Measurements from ENCODE around the gene NDUFS7.
"Not testable (repeated sequence)": the region's sequence is repeated elsewhere in the genome, so short reads cannot be mapped to it uniquely, and the experiment has no call there.

NDUFS7 gene

DNA sequence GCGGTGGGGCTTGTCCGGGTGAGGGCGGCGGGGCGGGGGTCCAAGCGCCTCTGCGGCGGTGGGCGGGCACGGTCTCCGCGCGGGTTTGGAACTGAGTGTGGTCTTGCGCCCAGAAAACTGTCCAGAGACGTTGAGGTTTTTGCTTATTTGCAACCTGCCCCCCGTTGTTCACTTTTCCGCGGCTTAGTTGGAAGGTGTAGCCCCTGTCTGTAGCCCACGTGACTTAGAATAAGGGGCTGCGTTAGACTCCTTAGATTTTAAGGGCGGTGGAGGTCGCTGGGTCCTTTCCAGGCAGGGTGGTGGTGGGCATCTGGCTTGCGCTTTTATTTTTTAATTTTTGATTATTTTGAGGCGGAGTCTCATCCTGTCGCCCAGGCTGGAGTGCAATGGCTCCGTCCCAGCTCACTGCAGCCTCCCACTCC is 55.2 kb downstream of the NDUFS7 start:
- peaks cover 10% of the 10 kb centered on the region for H3K4me1 ChIP-seq (ENCODE audit: control insufficient read depth, insufficient read depth, low read length)
- H3K9ac ChIP-seq (ENCODE audit: low read length): peak overlapping the region; percentile 90
- no peaks in the 10 kb centered on the region for H3K27me3 ChIP-seq (ENCODE audit: control insufficient read depth, insufficient read depth, low read length)
- H3K4me3 ChIP-seq (ENCODE audit: low read length): peak overlapping the region; percentile 72
- H3K36me3 ChIP-seq (ENCODE audit: control insufficient read depth, insufficient read depth, low read length): peaks cover 17% of the 10 kb centered on the region
- no peaks in the 10 kb centered on the region for H3K9me3 ChIP-seq (ENCODE audit: control insufficient read depth, low read length)

DNA sequence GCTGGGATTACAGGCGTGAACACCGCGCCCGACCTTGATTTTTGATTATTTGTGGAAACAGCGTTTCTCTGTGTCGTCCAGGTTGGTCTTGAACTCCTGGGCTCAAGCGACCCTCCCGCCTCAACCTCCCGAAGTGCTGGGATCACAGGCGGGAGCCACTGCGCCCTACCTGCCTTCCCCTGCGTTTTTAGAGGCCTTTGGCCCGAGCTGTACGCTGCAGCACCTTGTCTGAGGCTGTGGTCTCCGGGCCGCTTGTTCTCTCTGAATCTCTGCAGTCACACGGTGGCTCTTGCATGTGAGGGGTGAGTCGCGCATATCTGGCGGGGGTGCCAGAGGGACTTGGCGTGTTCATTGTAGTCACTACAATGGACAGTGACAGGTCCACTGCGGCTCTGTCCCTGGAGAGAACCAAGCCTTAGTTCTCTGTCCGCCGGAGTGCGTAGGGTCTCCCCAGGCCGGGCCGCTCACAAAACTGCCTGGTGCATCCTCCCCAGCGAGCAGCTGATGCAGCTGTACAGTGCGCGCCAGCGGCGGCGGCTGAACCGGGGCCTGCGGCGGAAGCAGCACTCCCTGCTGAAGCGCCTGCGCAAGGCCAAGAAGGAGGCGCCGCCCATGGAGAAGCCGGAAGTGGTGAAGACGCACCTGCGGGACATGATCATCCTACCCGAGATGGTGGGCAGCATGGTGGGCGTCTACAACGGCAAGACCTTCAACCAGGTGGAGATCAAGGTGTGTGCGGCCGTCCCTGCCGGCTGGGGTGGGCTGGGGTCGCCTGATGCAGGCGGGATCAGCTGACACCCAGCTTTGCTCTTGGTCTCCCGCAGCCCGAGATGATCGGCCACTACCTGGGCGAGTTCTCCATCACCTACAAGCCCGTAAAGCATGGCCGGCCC is 56.1 kb downstream of the NDUFS7 start:
- Histone ChIP-seq H3K4me1 (ENCODE audit: control insufficient read depth, insufficient read depth, low read length) (peaks cover 12% of the 10 kb centered on the region), H3K9ac (ENCODE audit: low read length) (peak overlapping the region; percentile 90), H3K4me3 (ENCODE audit: low read length) (peak overlapping the region; percentile 72), H3K36me3 (ENCODE audit: control insufficient read depth, insufficient read depth, low read length) (peaks cover 17% of the 10 kb centered on the region)
- H3K27me3 ChIP-seq (ENCODE audit: control insufficient read depth, insufficient read depth, low read length); H3K9me3 ChIP-seq (ENCODE audit: control insufficient read depth, low read length): not testable (repeated sequence)

DNA sequence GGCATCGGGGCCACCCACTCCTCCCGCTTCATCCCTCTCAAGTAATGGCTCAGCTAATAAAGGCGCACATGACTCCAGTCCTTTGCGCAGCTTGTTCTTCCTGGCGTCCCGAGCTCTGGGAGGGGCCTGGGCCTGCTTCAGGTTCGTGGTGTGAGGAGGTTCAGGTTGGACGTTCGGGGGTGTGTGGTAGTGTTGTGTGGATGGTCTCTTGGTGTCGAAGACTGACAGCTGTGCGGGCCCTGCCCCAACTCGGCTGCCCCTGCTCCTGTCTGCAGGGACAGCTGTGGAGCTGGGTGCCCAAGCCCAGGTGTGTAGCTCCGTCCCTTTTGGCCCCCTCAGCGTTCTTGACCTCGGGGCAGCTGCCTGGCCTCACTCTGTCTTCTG is 56.7 kb downstream of the NDUFS7 start:
- Histone ChIP-seq H3K4me1 (ENCODE audit: control insufficient read depth, insufficient read depth, low read length) (peaks cover 18% of the 10 kb centered on the region), H3K27me3 (ENCODE audit: control insufficient read depth, insufficient read depth, low read length) (peaks cover 2% of the 10 kb centered on the region), H3K36me3 (ENCODE audit: control insufficient read depth, insufficient read depth, low read length) (peaks cover 17% of the 10 kb centered on the region), H3K4me3 (ENCODE audit: low read length) (no peak overlapping the region), H3K9me3 (ENCODE audit: control insufficient read depth, low read length) (no peaks in the 10 kb centered on the region), H3K9ac (ENCODE audit: low read length) (peak overlapping the region; percentile 36)

- Histone ChIP-seq H3K4me3 (ENCODE audit: low read length) (no peak overlapping the region), H3K36me3 (ENCODE audit: control insufficient read depth, insufficient read depth, low read length) (peaks cover 17% of the 10 kb centered on the region), H3K4me1 (ENCODE audit: control insufficient read depth, insufficient read depth, low read length) (peaks cover 19% of the 10 kb centered on the region), H3K9ac (ENCODE audit: low read length) (peak overlapping the region; percentile 36), H3K9me3 (ENCODE audit: control insufficient read depth, low read length) (no peaks in the 10 kb centered on the region), H3K27me3 (ENCODE audit: control insufficient read depth, insufficient read depth, low read length) (peaks cover 6% of the 10 kb centered on the region)
These were observed 57.3 kb downstream of the NDUFS7 start for GRCh38 chr19:1441022-1441426.

DNA sequence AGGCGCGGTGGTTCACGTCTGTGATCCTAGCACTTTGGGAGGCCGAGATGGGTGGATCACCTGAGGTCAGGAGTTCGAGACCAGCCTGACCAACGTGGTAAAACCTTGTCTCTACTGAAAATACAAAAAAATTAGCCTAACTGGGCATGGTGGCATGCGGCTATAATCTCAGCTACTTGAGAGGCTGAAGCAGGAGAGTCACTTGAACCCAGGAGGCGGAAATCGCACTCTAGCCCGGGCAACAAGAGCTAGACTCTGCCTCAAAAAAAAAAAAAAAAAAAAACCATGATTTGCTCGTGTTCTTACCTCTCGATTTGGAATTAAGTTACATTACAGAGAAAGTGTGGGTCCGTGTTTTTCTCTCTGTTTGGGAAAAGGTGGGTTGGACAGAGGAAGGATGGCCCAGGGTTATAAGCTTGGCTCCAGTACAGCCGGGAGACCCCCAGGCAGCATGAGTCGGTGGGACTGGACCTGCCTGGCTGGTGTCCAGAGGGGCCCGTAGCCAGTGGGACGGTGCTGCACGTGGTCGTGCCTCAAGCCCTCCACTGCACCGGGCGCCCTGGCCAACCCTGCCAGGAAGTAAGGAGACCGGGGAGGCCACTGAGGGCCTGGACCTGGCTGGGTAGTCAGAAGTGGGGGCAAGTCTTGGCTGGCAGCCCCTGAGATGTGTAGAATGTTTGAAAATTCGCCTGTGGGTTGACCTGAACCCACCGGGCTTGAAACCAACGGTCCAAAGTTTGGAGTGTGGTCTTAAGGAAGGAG is 58.2 kb downstream of the NDUFS7 start:
- Histone ChIP-seq H3K27me3 (ENCODE audit: control insufficient read depth, insufficient read depth, low read length) (peaks cover 14% of the 10 kb centered on the region), H3K9ac (ENCODE audit: low read length) (no peak overlapping the region), H3K4me3 (ENCODE audit: low read length) (no peak overlapping the region), H3K36me3 (ENCODE audit: control insufficient read depth, insufficient read depth, low read length) (peaks cover 17% of the 10 kb centered on the region), H3K9me3 (ENCODE audit: control insufficient read depth, low read length) (no peaks in the 10 kb centered on the region), H3K4me1 (ENCODE audit: control insufficient read depth, insufficient read depth, low read length) (peaks cover 19% of the 10 kb centered on the region)
